ENCODE measurements around the gene DLK2. TPM values are rescaled to one million over a fixed set of nuclear protein-coding genes. Genes with fewer than 3 reads are reported as not detected.

The DLK2 gene
- total RNA-seq, 4 donors from 2014 or later: 0.20 TPM; not detected in 3

GRCh38 chr6:43442935-43443334, 12.4 kb downstream of the DLK2 start:
- Histone ChIP-seq H3K4me3 (no peak overlapping the region), H3K27me3 (no peaks in the 10 kb centered on the region), H3K27ac (no peak overlapping the region), H3K9me3 (no peaks in the 10 kb centered on the region), H3K4me1 (no peaks in the 10 kb centered on the region), H3K36me3 (peaks cover 0 to 93% of the 10 kb centered on the region in 2 donors)
- in situ Hi-C loops (cut with MboI; ENCODE audit: low sequenced_read_pairs in 4 of 4) (no loop called here), intact Hi-C loops (cut with DNase I; ENCODE audit: low total_unique reads) (no loop called here)
- DNase-seq (no peak), ATAC-seq (no peak)
- no peak for TF ChIP-seq CTCF (IDR thresholded peaks at IDR 0.05 in 4 of 5, conservative IDR thresholded peaks at IDR 0.05 in 1 of 5)
- no peak for TF ChIP-seq POLR2A (IDR thresholded peaks at IDR 0.05)

GRCh38 chr6:43437700-43438099, 17.6 kb downstream of the DLK2 start:
- peaks cover 0 to 52% of the 10 kb centered on the region in 2 donors for H3K36me3 ChIP-seq
- no peaks in the 10 kb centered on the region for H3K27me3 ChIP-seq
- H3K4me1 ChIP-seq: no peaks in the 10 kb centered on the region
- H3K27ac ChIP-seq: no peak overlapping the region
- DNase-seq (no peak), ATAC-seq (no peak)
- in situ Hi-C loops (cut with MboI; ENCODE audit: low sequenced_read_pairs in 4 of 4) (no loop called here), intact Hi-C loops (cut with DNase I; ENCODE audit: low total_unique reads) (no loop called here)
- no peak overlapping the region for H3K4me3 ChIP-seq
- H3K9me3 ChIP-seq: no peaks in the 10 kb centered on the region
- TF ChIP-seq CTCF (IDR thresholded peaks at IDR 0.05 in 4 of 5, conservative IDR thresholded peaks at IDR 0.05 in 1 of 5) (no peak), POLR2A (IDR thresholded peaks at IDR 0.05) (no peak)

GRCh38 chr6:43436577-43437282, 18.6 kb downstream of the DLK2 start:
- Histone ChIP-seq H3K4me3 (no peak overlapping the region), H3K27ac (no peak overlapping the region), H3K36me3 (peaks cover 0 to 49% of the 10 kb centered on the region in 2 donors), H3K4me1 (no peaks in the 10 kb centered on the region), H3K27me3 (no peaks in the 10 kb centered on the region), H3K9me3 (no peaks in the 10 kb centered on the region)
- intact Hi-C loops (cut with DNase I; ENCODE audit: low total_unique reads): no loop called here
- no peak for DNase-seq
- in situ Hi-C loops (cut with MboI; ENCODE audit: low sequenced_read_pairs in 4 of 4): no loop called here
- no peak for ATAC-seq
- TF ChIP-seq CTCF (IDR thresholded peaks at IDR 0.05 in 4 of 5, conservative IDR thresholded peaks at IDR 0.05 in 1 of 5) (no peak), POLR2A (IDR thresholded peaks at IDR 0.05) (no peak)

- H3K27ac ChIP-seq: no peak overlapping the region
- no peaks in the 10 kb centered on the region for H3K4me1 ChIP-seq
- H3K9me3 ChIP-seq: no peaks in the 10 kb centered on the region
- DNase-seq (no peak), ATAC-seq (no peak)
- peaks cover 0 to 40% of the 10 kb centered on the region in 2 donors for H3K36me3 ChIP-seq
- intact Hi-C loops (cut with DNase I; ENCODE audit: low total_unique reads) (no loop called here), in situ Hi-C loops (cut with MboI; ENCODE audit: low sequenced_read_pairs in 4 of 4) (no loop called here)
- no peak overlapping the region for H3K4me3 ChIP-seq
- no peak for TF ChIP-seq POLR2A (IDR thresholded peaks at IDR 0.05)
- TF ChIP-seq CTCF (IDR thresholded peaks at IDR 0.05 in 4 of 5, conservative IDR thresholded peaks at IDR 0.05 in 1 of 5): no peak
- no peaks in the 10 kb centered on the region for H3K27me3 ChIP-seq
These were observed 19.5 kb downstream of the DLK2 start for GRCh38 chr6:43435682-43436437.
